ENCODE results near the gene OGFRL1.
"Not testable (repeated sequence)": the region's sequence is repeated elsewhere in the genome, so short reads cannot be mapped to it uniquely, and the experiment has no call there.

OGFRL1 gene

DNA sequence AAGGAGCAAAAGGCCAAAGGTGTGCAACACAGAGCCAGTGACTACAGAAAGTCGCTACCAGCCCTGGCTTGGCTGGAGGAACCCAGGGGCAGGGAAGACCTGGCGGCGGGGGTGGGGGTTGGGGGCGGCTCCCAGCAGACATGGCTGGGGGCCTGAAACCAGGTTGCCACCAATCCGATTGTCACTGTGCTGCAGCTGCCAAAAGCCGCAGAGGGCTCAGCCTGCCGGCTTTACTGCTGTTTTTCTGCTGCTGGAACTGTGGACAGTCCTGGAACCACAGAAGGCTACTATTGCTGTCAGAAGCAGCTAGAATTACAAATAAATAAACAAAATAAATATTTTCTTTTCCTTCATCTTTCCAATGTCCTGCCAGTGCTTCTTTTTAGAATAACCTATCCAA lies 25.7 kb upstream of the OGFRL1 start:
- no peak overlapping the region for H3K4ac ChIP-seq (ENCODE audit: low read depth, low read length)
- H3K27ac ChIP-seq (ENCODE audit: low read depth, low read length): no peak overlapping the region
- H2BK5ac ChIP-seq (ENCODE audit: low read depth, low read length, poor library complexity): no peak overlapping the region
- no peaks in the 10 kb centered on the region for H3K79me2 ChIP-seq (ENCODE audit: control insufficient read depth, insufficient read depth, low read length, poor library complexity)
- no peaks in the 10 kb centered on the region for H3K27me3 ChIP-seq (ENCODE audit: insufficient read depth, low read length)
- no peak overlapping the region for H3K18ac ChIP-seq (ENCODE audit: low read length)
- DNase-seq: no peak
- H3K4me2 ChIP-seq (ENCODE audit: low read length): no peak overlapping the region
- H3K4me1 ChIP-seq (ENCODE audit: control insufficient read depth in 1 of 2, insufficient read depth in 2 of 2, low read length in 2 of 2): no peaks in the 10 kb centered on the region
- H2AFZ ChIP-seq (ENCODE audit: insufficient read depth, low read length, poor library complexity): no peak overlapping the region
- no peaks in the 10 kb centered on the region for H3K79me1 ChIP-seq (ENCODE audit: low read length)
- no peak overlapping the region for H2AK5ac ChIP-seq (ENCODE audit: low read length)
- no peak overlapping the region for H3K14ac ChIP-seq (ENCODE audit: low read length)
- H4K8ac ChIP-seq (ENCODE audit: low read depth, low read length): no peak overlapping the region
- no peaks in the 10 kb centered on the region for H3K36me3 ChIP-seq (ENCODE audit: control insufficient read depth in 1 of 2, insufficient read depth in 2 of 2, low read length in 2 of 2)
- H2BK12ac ChIP-seq (ENCODE audit: low read length): no peak overlapping the region
- no peak overlapping the region for H3K23ac ChIP-seq (ENCODE audit: low read length)
- H3K9ac ChIP-seq (ENCODE audit: low read length): no peak overlapping the region
- H3K9me3 ChIP-seq (ENCODE audit: insufficient read depth, low read depth, low read length): no peaks in the 10 kb centered on the region
- H3K4me3 ChIP-seq (ENCODE audit: low read depth, low read length): no peak overlapping the region
- no CpG with 5 or more reads among the region's 7 CpGs for WGBS (ENCODE audit: extremely low coverage, insufficient coverage, insufficient read length)
- no peak overlapping the region for H4K12ac ChIP-seq (ENCODE audit: low read depth, low read length)
- H4K91ac ChIP-seq (ENCODE audit: low read depth, low read length): no peak overlapping the region
- no peak overlapping the region for H2BK120ac ChIP-seq (ENCODE audit: insufficient read depth, low read length, poor library complexity)

DNA sequence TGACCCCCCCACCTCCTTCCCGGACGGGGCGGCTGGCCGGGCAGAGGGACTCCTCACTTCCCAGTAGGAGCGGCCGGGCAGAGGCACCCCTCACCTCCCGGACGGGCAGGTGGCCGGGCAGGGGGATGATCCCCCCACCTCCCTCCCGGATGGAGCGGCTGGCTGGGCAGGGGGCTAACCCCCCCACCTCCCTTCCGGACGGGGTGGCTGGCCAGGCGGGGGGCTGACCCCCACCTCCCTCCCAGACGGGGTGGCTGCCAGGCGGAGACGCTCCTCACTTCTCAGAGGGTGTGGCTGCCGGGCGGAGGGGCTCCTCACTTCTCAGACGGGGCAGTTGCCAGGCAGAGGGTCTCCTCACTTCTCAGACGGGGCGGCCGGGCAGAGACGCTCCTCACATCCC lies 22.2 kb upstream of the OGFRL1 start:
- H4K12ac ChIP-seq (ENCODE audit: low read depth, low read length); H3K23ac ChIP-seq (ENCODE audit: low read length); H3K9me3 ChIP-seq (ENCODE audit: insufficient read depth, low read depth, low read length); H2BK120ac ChIP-seq (ENCODE audit: insufficient read depth, low read length, poor library complexity); H3K4me2 ChIP-seq (ENCODE audit: low read length); H2BK12ac ChIP-seq (ENCODE audit: low read length); H2BK5ac ChIP-seq (ENCODE audit: low read depth, low read length, poor library complexity); H3K79me1 ChIP-seq (ENCODE audit: low read length); DNase-seq; H3K4ac ChIP-seq (ENCODE audit: low read depth, low read length); H3K9ac ChIP-seq (ENCODE audit: low read length); H3K14ac ChIP-seq (ENCODE audit: low read length); H3K4me3 ChIP-seq (ENCODE audit: low read depth, low read length); H3K27ac ChIP-seq (ENCODE audit: low read depth, low read length); H4K91ac ChIP-seq (ENCODE audit: low read depth, low read length); H3K79me2 ChIP-seq (ENCODE audit: control insufficient read depth, insufficient read depth, low read length, poor library complexity); H2AFZ ChIP-seq (ENCODE audit: insufficient read depth, low read length, poor library complexity); H2AK5ac ChIP-seq (ENCODE audit: low read length); H3K27me3 ChIP-seq (ENCODE audit: insufficient read depth, low read length); H3K4me1 ChIP-seq (ENCODE audit: control insufficient read depth in 1 of 2, insufficient read depth in 2 of 2, low read length in 2 of 2); H3K18ac ChIP-seq (ENCODE audit: low read length); H4K8ac ChIP-seq (ENCODE audit: low read depth, low read length); H3K36me3 ChIP-seq (ENCODE audit: control insufficient read depth in 1 of 2, insufficient read depth in 2 of 2, low read length in 2 of 2): not testable (repeated sequence)
- no CpG with 5 or more reads among the region's 24 CpGs for WGBS (ENCODE audit: extremely low coverage, insufficient coverage, insufficient read length)

DNA sequence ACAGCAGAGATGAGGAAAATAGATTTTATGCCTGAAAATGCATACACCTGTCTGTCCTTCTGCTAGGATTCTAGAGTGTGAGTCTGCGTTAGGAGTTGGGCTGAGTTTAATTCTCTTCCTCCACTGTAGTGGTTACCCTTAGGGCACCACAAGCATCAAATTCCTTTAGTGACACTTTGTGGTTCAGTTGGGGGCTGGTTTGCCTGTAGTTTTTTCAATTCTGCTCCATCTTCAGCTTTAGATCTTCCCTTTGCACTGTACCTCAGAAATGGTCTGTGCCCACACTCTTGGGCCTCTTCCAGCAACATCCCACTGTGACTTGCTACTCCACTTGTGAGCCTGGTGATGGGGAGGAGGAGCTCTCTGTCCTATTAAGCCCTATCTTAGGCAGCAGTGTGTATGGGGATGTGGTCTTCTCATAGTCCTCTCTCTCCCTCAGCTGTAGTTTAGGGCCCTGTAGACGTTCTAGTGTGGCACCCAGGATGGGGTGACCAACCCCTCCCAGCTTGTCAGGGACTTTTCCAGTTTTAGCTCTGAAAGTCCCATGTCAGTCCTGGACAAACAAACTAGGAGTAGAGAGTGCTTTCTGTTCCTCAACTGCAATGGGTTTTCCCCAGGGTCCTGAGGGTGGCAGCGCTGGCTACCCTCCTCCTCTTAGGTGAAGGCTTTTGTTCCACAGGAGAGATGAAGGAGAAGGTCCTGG lies 19.7 kb upstream of the OGFRL1 start:
- Histone ChIP-seq H3K79me2 (ENCODE audit: control insufficient read depth, insufficient read depth, low read length, poor library complexity) (no peaks in the 10 kb centered on the region), H3K4me3 (ENCODE audit: low read depth, low read length) (no peak overlapping the region), H3K27me3 (ENCODE audit: insufficient read depth, low read length) (no peaks in the 10 kb centered on the region), H3K18ac (ENCODE audit: low read length) (no peak overlapping the region), H2BK5ac (ENCODE audit: low read depth, low read length, poor library complexity) (no peak overlapping the region), H2AFZ (ENCODE audit: insufficient read depth, low read length, poor library complexity) (no peak overlapping the region), H3K23ac (ENCODE audit: low read length) (no peak overlapping the region), H3K4me2 (ENCODE audit: low read length) (no peak overlapping the region), H3K27ac (ENCODE audit: low read depth, low read length) (no peak overlapping the region), H3K9ac (ENCODE audit: low read length) (peak overlapping the region; percentile 41), H2BK12ac (ENCODE audit: low read length) (no peak overlapping the region), H2AK5ac (ENCODE audit: low read length) (no peak overlapping the region), H3K4me1 (ENCODE audit: control insufficient read depth in 1 of 2, insufficient read depth in 2 of 2, low read length in 2 of 2) (no peaks in the 10 kb centered on the region), H3K4ac (ENCODE audit: low read depth, low read length) (no peak overlapping the region), H2BK120ac (ENCODE audit: insufficient read depth, low read length, poor library complexity) (no peak overlapping the region), H3K14ac (ENCODE audit: low read length) (no peak overlapping the region), H3K9me3 (ENCODE audit: insufficient read depth, low read depth, low read length) (peaks cover 6% of the 10 kb centered on the region), H4K91ac (ENCODE audit: low read depth, low read length) (no peak overlapping the region), H3K36me3 (ENCODE audit: control insufficient read depth in 1 of 2, insufficient read depth in 2 of 2, low read length in 2 of 2) (no peaks in the 10 kb centered on the region), H4K8ac (ENCODE audit: low read depth, low read length) (no peak overlapping the region), H3K79me1 (ENCODE audit: low read length) (no peaks in the 10 kb centered on the region), H4K12ac (ENCODE audit: low read depth, low read length) (no peak overlapping the region)
- WGBS (ENCODE audit: extremely low coverage, insufficient coverage, insufficient read length): no CpG with 5 or more reads among the region's 3 CpGs
- DNase-seq: no peak

DNA sequence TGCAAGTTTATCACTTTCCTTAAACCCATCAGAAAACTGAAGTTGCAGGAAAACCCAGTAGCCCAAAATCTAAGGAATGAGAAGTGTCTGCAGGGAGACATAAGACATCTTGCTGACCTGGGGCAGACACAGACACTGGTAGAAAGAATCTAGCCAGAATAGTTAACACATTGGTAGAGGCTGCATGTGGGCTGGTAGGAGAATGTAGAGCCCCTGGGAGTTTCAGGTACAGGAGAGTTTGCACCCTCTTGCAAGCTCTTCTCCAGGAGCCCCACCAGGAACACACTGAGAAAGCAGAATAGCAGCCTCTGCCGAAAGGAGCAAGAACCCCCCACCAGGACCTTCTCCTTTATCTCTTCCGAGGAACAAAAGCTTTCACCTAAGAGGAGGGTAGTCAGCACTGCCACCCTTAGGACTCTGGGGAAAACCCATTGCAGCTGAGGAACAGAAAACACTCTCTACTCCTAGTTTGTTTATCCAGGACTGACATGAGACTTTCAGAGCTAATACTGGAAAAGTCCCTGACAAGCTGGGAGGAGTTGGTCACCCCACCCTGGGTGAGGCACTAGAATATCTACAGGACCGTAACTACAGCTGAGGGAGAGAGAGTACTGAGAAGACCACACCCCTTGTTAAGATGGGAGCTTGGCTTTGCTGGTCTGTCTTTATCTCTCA lies 10.5 kb upstream of the OGFRL1 start:
- Histone ChIP-seq H3K27me3 (ENCODE audit: insufficient read depth, low read length) (no peaks in the 10 kb centered on the region), H3K4me2 (ENCODE audit: low read length) (no peak overlapping the region), H3K4me3 (ENCODE audit: low read depth, low read length) (no peak overlapping the region), H3K79me1 (ENCODE audit: low read length) (no peaks in the 10 kb centered on the region), H2BK12ac (ENCODE audit: low read length) (no peak overlapping the region), H4K12ac (ENCODE audit: low read depth, low read length) (no peak overlapping the region), H2AK5ac (ENCODE audit: low read length) (no peak overlapping the region), H3K79me2 (ENCODE audit: control insufficient read depth, insufficient read depth, low read length, poor library complexity) (no peaks in the 10 kb centered on the region), H4K8ac (ENCODE audit: low read depth, low read length) (no peak overlapping the region), H3K4ac (ENCODE audit: low read depth, low read length) (no peak overlapping the region), H2AFZ (ENCODE audit: insufficient read depth, low read length, poor library complexity) (no peak overlapping the region), H3K23ac (ENCODE audit: low read length) (no peak overlapping the region), H3K14ac (ENCODE audit: low read length) (no peak overlapping the region), H2BK5ac (ENCODE audit: low read depth, low read length, poor library complexity) (no peak overlapping the region), H4K91ac (ENCODE audit: low read depth, low read length) (no peak overlapping the region), H3K18ac (ENCODE audit: low read length) (no peak overlapping the region), H3K4me1 (ENCODE audit: control insufficient read depth in 1 of 2, insufficient read depth in 2 of 2, low read length in 2 of 2) (no peaks in the 10 kb centered on the region), H3K9ac (ENCODE audit: low read length) (no peak overlapping the region), H3K27ac (ENCODE audit: low read depth, low read length) (no peak overlapping the region), H3K9me3 (ENCODE audit: insufficient read depth, low read depth, low read length) (no peaks in the 10 kb centered on the region), H2BK120ac (ENCODE audit: insufficient read depth, low read length, poor library complexity) (no peak overlapping the region), H3K36me3 (ENCODE audit: control insufficient read depth in 1 of 2, insufficient read depth in 2 of 2, low read length in 2 of 2) (no peaks in the 10 kb centered on the region)
- WGBS (ENCODE audit: extremely low coverage, insufficient coverage, insufficient read length): no CpG with 5 or more reads among the region's 3 CpGs
- no peak for DNase-seq

All from trophoblast cell (in vitro differentiated cells and primary cell).